ENCODE measurements around the gene PTPRN2.

DNA sequence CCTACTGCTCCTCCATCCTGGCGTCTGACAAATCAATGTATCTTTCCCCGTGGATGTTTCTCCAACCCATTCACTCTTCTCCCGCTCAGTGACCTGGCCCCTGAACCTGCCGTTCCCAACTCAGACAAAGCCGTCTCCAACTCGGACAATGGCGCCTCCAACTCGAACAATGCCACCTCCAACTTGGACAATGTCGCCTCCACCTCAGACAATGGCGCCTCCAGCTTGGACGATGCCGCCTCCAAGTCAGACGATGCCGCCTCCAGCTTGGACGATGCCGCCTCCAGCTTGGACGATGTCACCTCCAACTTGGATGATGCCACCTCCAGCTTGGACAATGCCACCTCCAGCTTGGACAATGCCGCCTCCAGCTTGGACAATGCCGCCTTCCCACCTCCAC lies 642.2 kb downstream of the PTPRN2 start:
- TF ChIP-seq, protein P1, sequence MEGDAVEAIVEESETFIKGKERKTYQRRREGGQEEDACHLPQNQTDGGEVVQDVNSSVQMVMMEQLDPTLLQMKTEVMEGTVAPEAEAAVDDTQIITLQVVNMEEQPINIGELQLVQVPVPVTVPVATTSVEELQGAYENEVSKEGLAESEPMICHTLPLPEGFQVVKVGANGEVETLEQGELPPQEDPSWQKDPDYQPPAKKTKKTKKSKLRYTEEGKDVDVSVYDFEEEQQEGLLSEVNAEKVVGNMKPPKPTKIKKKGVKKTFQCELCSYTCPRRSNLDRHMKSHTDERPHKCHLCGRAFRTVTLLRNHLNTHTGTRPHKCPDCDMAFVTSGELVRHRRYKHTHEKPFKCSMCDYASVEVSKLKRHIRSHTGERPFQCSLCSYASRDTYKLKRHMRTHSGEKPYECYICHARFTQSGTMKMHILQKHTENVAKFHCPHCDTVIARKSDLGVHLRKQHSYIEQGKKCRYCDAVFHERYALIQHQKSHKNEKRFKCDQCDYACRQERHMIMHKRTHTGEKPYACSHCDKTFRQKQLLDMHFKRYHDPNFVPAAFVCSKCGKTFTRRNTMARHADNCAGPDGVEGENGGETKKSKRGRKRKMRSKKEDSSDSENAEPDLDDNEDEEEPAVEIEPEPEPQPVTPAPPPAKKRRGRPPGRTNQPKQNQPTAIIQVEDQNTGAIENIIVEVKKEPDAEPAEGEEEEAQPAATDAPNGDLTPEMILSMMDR (IDR thresholded peaks at IDR 0.05), result no peak
- no peak for TF ChIP-seq ZFX (IDR thresholded peaks at IDR 0.05; ENCODE audit: borderline replicate concordance)
